GM21367 (cell line): ENCODE data around the gene DKKL1.

Experiments
- ATAC-seq: cut with Tn5 transposase; IDR thresholded peaks from one replicate; pipeline ENCODE4 v1.9.1; 2021; ENCODE audit not compliant: unreplicated experiment

Gene DKKL1

DNA sequence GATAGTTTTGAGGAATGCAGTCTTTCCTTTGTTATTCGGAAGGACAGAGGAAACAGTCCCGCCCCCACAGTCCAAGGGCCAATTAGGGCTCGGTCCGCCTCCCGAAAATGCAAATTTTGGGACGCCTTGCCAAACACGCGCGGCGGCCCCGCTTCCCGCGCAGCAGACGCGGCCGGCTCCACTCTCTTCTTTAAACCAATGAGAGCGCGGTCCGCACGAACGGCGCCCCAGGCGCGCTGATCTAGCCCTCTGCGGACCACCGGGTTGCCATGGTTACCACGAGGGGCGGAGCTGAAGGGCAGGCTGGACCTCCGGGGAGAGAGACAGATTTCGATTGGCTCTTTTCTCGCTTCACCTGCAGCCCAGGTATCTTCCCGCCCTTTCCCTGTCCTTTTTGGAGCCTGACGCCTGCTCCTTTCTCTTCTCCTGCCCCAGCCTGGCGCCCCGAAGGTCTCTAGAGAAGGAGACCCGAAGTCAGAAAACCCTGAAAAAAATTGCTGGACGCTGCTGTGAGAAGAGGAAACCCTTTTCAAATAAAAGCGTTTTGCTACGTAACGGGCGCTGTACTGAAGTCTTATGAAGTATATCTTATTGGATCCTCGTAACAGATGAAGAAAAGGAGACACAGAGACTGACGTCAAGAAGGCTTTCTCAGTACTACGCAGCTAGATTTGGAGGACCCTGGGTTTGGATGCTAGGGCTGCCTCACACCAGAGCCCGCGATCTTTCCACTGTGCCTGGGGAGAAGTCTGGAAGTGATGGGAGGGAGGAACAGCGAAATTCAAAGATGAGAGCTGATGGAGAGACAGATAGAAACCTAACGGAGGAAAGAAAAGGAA is 57.6 kb downstream of the DKKL1 start:
- no peak for ATAC-seq

- ATAC-seq, result no peak
Measured at GRCh38 chr19:49421878-49422202, 58.2 kb downstream of the DKKL1 start.

DNA sequence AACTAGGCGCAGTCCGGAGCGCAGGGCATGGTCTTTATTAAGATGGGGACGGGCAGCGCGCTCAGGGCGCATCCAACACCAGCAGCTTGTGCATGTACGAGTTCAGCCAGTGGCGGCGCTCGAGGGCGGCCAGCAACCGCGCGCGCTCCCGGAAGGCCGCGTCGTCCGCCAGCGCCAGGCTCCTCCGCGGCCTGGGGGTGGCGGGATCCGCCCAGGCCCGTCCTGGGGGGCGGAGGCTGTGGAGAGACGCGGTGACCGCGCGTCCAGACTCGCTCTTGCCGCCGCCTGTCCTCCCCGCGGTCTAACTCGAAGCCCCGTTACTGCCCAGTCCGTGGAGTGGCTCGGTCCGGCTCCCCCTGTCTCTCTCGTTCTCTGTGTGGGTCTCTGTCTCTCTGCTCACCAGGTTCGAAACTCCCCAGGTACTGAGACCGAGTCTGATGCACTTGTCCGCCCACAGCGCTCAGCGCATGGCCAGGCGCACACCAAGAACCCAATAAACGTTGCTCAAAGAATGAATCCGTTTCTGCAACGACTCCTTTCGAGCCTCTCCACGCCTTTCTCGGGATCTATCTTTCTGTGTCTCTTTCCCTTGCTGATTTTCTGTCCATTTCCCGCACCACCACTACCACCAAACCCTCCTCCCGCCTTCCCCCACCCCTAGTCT is 58.9 kb downstream of the DKKL1 start:
- ATAC-seq, result no peak

DNA sequence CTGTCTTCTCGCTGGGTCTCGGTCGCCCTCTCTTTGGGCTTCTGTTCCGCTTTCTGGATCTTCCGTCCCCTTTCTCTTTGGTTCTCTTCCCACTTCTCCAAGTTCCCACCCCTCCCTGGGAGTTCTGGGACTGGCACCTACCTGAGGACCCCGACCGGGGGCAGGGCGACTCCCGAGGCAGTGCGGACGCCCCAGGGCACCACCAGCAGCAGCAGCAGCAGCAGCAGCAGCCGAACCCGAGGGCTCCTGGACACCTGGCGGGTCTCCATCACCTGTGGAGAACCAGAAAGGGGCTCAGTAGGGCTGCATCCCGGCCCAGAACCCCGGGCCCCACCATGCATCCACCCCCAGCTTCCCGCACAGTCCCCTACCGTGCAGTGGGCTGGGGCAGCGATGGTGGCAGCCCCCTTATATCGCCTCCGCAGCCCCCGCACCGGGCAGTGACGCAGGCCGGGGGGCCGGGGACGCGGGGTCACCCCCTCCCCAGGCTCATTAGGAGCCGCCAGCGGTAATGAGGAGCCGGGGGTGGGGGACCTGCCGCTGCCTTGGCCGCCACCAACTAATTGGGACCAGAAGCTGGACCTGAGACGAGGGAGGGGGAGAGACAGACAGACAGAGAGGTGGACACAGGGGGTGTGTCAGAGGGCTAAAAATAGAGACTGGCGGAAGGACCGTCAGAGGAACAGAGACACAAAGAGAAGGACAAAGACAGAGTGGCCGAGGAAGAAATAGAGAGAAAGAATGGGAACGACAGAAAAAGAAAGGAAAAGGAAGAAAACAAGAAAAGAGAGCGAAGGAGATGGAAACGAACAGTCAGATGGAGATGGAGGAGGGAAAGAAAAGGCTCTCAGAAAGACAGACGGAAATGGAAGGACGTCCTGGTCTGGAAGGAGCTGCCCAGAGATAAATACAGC is 59.7 kb downstream of the DKKL1 start, which contains the start of gene PTH2:
Gene PTH2 (minus strand): TSS at position 371 of the 914 bp plus-strand sequence. CDS start 102 bp downstream, at position 269.
- no peak for ATAC-seq

- no peak for ATAC-seq
Measured at GRCh38 chr19:49423985-49424303, 60.3 kb downstream of the DKKL1 start.
